ENCODE measurements around the gene PDE1A. TPM values are rescaled to one million over a fixed set of nuclear protein-coding genes. Genes with fewer than 3 reads are reported as not detected.
"Not testable (repeated sequence)": the region's sequence is repeated elsewhere in the genome, so short reads cannot be mapped to it uniquely, and the experiment has no call there.

PDE1A gene
- total RNA-seq, 1 donor from 2014 or later: 11.4 TPM

DNA sequence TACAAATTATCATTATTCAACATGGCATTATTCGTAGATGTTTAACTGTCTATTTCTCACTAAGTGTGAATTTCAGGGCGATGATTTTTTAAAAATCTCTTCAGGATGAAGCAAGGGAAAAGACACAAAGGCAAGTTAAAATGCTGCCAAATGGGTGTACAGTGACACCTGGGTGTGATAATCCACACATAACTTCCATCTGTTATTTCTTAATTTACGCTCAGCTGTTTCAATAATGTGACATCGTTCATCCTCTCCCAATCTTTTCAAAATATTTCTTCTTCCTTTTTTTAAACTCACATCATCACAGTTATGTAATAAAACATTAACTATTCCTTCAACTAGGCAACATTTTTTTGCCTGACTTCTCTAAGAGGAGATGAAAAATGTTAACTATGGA, 10.6 kb downstream of the PDE1A start:
- intact Hi-C loops (cut with DNase I): no loop called here
- peak; percentile 24 for ATAC-seq (ENCODE audit: poor library complexity)

DNA sequence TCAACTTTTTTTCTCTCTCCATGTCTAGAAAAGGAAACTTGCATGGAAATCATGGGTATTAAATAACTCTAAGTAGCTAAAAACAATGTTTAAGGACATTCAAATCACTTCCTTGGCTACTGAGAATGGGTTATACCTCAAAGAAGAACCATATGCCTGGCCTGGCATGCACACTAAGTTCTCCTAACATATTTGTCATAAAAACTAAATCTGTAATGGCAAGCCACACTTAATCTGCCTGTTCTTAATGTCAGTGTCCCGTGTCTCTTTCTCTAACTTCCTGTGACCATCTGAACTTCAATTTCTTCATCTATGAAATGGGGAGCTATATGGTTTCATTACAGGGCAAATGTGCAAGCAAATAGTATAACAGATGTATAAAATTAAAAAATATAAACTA, 11.1 kb downstream of the PDE1A start:
- DNase-seq: no peak
- ATAC-seq (ENCODE audit: poor library complexity): no peak
- intact Hi-C loops (cut with DNase I): no loop called here

More for the DNA sequence above, 10.6 kb downstream of the PDE1A start:
- DNase-seq: no peak

DNA sequence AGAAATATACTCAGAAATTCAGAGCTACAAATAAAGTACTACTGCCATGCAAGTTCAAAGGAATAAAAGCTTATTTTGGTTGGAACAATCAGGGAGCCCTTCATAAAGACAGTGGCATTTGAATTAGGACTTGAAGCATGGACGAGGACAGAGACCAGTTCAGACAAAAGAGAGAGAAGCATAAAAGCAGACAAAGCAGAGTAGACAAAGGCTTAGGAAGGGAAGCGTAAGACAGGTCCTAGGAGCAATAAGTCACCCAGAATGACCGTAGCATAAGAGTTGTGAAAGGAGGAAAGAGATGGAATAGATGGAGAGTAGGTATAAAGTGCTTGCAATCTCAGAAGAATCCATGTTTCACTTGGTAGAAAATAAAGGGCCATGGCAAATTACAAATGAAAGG, 14.0 kb downstream of the PDE1A start:
- DNase-seq: no peak
- intact Hi-C loops (cut with DNase I): no loop called here
- ATAC-seq (ENCODE audit: poor library complexity): no peak

DNA sequence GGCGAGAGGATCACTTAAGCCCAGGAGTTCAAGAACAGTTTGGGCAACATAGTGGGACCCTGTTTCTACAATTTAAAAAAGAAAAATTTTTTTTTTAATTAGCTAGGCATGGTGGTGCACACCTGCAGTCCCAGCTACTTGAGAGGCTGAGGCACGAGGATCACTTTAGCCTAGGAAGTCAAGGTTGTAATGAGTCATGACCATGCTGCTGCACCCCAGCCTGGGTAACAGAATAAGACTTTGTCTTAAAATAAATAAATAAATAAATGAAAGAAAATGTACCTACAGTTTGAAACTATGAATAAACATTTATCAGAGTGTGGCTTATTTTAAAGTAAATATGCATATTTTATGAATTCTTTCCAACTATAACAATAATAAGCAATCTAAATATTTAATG, 16.7 kb downstream of the PDE1A start:
- no peak for DNase-seq
- ATAC-seq (ENCODE audit: poor library complexity): no peak
- intact Hi-C loops (cut with DNase I): no loop called here

DNA sequence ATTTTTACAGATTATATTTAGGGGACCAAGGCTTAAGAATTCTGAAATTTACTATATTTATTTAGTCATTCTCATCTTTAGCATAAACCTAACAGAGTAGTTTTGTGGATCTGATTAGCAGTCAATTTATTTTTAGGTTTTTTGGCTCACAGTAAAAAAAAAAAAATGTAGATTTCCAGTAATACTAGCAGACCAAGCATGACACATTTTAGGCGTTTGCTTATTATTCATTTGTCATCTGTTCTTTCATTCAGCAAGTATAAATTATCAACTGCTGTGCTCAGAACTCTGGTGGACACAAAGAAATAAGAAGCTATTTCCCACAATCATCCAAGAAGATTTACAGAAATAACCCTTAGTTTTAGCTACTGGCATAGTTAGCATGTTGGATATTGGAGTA, 20.6 kb downstream of the PDE1A start:
- no peak for DNase-seq
- no peak for ATAC-seq (ENCODE audit: poor library complexity)
- intact Hi-C loops (cut with DNase I): no loop called here

DNA sequence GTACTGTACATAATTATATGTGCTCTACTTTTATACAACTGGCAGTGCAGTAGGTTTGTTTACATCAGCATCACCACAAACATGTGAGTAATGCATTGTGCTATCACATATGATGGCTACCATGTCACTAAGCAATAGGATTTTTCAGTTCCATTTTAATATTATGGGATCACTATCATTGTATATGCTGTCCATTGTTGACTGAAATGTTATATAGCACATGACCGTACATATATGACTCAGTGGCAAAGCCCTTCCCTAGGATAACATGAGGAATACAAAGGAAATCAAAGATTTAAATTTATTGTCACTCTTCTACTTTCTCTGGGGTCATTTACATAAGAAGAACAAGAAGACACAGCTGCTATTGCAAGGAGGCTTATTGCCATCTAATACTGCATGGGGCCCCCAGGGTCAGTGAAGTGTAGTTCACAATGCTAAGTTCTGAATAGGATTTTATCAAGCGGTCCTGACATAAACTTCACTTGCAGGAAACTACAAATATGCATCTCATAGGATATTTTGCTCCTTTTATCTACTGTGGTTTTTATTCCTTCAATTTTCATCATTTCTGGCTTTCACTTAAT, 21.8 kb downstream of the PDE1A start:
- no peak for DNase-seq

DNA sequence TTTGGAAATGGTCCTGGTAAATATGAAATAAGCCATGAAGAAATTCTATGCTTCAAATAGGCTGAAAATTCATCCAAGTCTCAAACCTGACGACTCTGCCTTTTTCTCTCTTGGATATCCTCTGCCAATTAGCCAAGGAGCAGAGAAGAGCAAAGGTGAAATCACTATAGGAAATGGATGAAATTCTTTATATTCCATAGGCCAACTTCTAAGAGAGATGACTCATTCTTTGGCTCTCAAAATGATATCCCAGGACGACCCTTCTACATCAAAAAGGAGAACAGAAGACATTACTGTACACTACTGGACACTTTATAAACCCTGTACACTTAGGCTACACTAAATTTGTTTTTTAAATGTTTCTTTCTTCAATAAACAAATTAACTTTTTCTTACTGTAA, 22.7 kb downstream of the PDE1A start:
- intact Hi-C loops (cut with DNase I): no loop called here

More for the DNA sequence above, 21.8 kb downstream of the PDE1A start:
- ATAC-seq (ENCODE audit: poor library complexity): no peak
- intact Hi-C loops (cut with DNase I): no loop called here

DNA sequence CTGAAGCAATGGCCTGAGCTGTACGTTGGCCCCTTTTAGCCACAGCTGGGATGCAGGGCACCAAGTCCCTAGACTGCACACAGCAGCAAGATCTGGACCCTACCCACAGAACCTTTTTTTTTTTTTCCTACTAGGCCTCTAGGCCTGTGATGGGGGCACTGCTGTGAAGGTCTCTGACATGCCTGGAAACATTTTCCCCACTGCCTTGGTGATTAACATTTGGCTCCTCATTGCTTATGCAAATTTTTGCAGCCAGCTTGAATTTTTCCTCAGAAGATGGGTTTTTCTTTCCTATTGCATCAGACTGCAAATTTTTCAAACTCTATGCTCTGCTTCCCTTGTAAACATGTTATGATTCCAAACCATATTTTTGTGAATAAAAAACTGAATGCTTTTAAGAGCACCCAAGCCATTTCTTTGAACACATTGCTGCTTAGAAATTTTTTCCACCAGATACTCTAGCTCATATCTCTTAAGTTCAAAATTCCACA, 33.5 kb downstream of the PDE1A start:
- intact Hi-C loops (cut with DNase I): no loop called here
- ATAC-seq (ENCODE audit: poor library complexity) (no peak), DNase-seq (no peak)

More for the DNA sequence above, 22.7 kb downstream of the PDE1A start:
- ATAC-seq (ENCODE audit: poor library complexity): no peak
- no peak for DNase-seq

DNA sequence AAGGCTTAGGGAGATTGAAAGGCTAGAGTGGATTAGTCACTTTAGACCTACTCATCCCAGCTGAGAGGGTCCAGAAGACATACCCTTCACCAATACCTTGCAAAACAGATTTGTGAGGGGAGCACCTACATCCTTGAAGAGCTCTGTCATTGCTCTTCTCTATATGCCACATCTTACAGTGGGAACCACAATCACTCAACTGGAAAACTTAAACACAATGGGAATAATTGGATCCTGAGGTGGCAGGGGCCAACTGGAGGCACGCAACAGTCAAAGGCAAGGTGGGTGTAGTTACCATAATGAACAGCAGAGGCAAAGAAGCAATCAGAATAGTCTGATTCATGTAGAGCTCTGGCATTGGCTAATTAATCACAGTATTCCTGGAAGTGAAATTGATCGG, 35.4 kb downstream of the PDE1A start:
- intact Hi-C loops (cut with DNase I): no loop called here
- ATAC-seq (ENCODE audit: poor library complexity) (no peak), DNase-seq (no peak)

DNA sequence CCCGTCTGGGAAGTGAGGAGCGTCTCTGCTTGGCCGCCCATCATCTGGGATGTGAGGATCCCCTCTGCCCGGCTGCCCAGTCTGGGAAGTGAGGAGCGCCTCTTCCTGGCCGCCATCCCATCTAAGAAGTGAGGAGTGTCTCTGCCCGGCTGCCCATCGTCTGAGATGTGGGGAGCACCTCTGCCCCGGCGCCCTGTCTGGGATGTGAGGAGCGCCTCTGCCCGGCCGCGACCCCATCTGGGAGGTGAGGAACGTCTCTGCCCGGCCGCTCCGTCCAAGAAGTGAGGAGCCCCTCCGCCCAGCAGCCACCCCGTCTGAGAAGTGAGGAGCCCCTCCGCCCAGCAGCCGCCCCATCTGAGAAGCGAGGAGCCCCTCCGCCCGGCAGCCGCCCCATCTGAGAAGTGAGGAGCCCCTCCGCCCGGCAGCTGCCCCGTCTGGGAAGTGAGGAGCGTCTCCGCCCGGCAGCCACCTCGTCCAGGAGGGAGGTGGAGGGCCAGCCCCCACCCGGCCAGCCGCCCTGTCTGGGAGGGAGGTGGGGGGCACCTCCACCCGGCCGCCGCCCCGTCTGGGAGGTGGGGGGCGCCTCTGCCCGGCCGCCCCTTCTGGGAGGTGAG, 40.5 kb downstream of the PDE1A start:
- DNase-seq; intact Hi-C loops (cut with DNase I); ATAC-seq (ENCODE audit: poor library complexity): not testable (repeated sequence)

DNA sequence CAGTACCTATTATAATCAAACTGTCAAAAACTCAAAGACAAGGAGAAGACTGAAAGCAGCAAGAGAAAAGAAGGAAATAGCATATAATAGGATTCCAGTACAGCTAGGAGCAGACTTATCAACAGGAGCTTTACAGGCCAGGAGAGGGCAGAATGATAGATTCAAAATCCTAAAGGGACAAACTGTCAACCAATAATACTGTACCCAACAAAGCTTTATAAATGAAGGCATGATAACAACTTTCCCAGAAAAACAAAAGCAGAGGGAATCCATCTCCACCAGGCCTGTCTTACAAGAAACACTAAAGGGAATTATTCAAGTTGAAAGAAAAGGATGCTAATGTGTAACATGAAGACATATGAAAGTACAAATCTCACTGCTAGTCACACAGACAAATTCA, 42.0 kb downstream of the PDE1A start:
- ATAC-seq (ENCODE audit: poor library complexity) (no peak), DNase-seq (no peak)
- intact Hi-C loops (cut with DNase I): no loop called here

DNA sequence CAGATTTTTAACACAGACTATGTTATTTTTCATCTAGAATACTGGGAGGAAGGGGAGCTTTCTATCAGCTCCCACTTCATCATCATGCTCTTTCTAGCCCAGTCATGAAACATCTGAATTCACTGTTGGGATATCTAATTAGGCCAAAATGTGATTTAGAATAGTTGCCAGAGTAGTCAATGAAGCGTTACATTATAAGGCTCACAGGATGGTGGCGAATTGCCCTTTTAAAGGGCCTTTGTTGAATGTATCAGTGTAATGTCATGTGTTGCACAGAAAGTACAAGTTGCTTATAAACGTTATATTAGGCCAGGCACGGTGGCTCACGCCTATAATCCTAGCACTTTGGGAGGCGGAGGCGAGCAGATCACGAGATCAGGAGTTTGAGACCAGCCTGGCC, 45.6 kb downstream of the PDE1A start:
- intact Hi-C loops (cut with DNase I): no loop called here
- ATAC-seq (ENCODE audit: poor library complexity) (no peak), DNase-seq (no peak)

DNA sequence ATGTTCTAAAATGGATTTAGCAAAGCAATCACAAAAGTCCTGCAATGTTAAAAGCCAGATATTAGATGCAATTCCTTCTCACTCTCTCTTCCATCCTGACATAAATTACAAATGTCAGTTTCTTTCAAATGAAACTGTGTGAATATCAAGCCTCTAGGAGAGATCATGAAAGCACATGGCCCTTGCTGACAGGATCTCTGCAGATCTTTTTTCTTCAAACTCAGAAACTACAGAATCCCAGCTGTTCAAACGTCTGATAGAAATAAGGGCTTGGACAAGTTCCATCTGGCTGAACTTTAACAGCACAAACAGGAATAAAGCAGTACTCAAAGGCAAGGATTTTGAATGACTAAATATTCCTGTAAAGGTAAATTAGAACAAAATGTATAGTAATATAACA, 47.6 kb downstream of the PDE1A start:
- ATAC-seq (ENCODE audit: poor library complexity) (peak; percentile 82), DNase-seq (no peak)
- intact Hi-C loops (cut with DNase I): no loop called here

DNA sequence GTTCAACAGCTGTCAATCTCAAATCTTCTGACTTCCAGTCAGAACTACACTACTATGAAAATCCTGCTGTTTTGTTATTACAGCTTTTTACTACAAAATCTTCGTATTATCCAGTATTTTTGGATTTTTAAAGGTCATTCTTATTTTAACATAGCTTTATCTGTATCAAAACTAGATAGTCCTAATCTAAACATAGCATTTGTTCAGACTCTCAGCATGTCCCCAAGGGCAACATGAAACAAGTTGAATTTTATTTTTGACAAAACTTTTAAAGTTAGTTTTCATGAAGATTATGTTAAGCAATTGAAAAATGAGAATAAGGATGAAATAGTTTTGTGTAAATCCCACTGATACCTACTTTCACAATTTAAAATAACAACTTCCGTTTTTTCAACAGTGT, 48.1 kb downstream of the PDE1A start:
- ATAC-seq (ENCODE audit: poor library complexity): peak; percentile 50
- DNase-seq: no peak
- intact Hi-C loops (cut with DNase I): no loop called here

DNA sequence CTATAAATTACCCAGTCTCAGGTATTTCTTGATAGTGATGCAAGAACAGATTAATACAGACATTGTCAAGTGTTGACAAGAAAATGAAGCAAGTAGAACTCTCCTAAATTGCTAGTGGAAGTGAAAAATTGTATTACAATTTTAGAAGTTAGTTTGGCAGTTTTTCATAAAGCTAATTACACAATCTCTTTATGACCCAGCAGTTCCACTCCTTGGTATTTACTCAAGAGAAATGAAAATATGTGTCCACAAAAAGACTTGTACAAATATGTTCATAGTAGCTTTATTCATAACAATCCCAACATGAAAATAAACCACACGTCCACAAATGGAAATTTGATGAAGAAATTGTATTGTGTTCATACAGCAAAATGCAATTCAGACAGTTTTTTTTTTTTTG, 49.4 kb downstream of the PDE1A start:
- no peak for ATAC-seq (ENCODE audit: poor library complexity)
- DNase-seq: no peak
- intact Hi-C loops (cut with DNase I): no loop called here

DNA sequence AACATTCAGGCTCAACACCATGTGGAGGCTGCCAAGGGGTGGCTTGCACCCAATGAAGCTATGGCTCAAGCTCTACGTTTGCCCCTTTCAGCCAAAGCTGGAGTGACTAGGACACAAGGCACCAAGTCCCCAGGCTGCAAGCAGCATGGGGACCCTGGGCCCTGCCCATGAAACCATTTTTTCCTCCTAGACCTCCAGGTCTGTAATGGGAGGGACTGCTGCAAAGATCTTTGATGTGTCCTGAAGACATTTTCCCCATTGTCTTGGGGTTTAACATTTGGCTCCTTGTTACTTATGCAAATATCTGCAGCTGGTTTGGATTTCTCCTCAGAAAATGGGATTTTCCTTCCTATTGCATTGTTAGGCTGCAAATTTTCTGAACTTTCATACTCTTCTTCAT, 51.0 kb downstream of the PDE1A start:
- intact Hi-C loops (cut with DNase I): no loop called here
- ATAC-seq (ENCODE audit: poor library complexity) (no peak), DNase-seq (no peak)

DNA sequence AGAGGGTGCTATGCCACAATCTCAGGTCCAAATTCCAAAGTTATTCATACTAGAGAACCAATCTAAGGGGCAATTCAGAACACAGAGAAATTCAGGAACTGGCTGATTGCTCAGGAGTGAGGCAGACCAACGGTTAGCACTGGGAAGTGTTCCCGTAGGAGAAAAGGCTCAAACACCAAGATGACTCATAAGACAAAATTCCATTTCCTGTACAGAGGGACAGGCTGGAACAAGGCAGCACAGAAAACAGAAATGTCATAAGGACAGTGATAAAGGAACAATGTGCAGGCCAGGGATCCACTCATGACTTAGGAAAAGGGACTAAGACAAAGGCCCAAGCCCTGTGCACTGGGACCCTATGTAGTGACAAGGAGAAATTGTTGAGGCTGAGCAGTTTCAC, 54.2 kb downstream of the PDE1A start:
- intact Hi-C loops (cut with DNase I): no loop called here
- DNase-seq: no peak
- peak; percentile 91 for ATAC-seq (ENCODE audit: poor library complexity)

DNA sequence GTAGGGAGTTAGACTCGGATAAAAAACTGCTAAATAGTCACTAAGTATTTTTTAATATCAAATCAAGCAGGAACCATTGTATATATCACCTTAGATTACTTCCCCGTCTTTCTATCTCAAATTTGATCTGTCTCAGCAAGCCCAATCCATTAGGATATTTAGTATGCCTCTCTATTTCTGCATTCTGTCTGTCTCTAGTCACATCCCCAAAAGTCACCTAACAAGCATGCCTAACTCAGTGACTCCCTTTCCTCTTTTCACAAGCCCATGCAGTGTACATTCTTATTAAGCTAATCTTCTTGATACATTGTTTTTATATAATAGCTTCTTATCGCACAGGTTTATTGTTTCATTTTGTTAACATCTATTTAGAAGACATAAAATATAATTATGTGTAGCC, 57.8 kb downstream of the PDE1A start:
- intact Hi-C loops (cut with DNase I): no loop called here
- ATAC-seq (ENCODE audit: poor library complexity) (no peak), DNase-seq (no peak)

DNA sequence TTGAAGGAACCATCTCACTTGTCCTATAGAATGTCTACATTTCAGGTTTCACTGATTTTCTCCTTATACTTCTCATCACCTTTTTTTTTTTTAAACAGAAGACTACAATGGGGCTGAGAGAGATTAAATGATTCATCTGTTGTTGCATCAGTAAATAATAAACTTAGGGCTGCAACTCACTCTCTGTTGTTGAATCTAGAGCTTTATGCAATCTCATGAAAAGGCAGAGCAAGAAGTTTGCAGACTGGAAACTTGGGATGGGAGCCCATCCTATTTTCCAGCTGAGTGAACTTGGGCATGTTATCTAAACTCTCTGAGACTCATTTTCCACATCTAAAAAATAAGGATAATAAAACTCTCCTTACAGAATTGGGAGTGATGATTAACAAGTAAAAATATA, 58.4 kb downstream of the PDE1A start:
- DNase-seq (no peak), ATAC-seq (ENCODE audit: poor library complexity) (no peak)
- intact Hi-C loops (cut with DNase I): no loop called here

DNA sequence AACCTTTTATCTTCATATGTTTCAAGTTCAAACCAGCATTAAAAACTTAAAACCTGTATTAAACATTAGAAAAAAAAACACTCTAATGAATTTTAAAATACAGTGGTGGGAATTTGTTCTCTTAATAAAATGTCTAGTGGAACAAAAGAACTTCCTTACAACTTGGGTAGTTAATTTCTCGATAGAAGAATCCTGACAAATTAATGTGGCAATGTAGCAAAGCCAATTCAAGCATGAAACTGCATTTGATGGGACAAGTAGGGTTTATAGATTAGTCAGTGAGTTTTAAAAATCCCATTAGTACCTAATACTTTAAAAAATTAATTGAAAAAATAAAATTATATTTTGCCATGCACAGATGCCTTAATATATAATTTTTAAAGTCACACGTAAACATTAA, 59.4 kb downstream of the PDE1A start:
- no peak for DNase-seq
- intact Hi-C loops (cut with DNase I): no loop called here
- no peak for ATAC-seq (ENCODE audit: poor library complexity)

DNA sequence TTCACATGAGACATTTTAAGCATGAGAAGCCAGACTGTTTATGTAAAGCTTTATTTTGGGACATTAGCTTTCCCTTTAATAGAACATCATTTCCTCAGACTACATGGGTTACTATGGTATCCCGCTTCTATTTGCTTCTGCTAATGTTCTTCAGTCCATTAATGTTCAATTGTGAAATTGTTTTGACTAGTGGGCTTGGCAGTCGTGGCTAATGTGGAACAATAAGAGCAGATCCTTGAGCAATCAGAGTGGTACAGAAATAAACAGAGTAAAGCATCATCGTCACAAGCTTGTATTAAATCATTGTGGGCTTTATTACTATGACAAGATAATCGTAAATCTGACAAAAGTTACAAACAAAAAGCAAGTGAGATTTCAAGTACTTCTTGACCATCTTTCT, 60.2 kb downstream of the PDE1A start:
- ATAC-seq (ENCODE audit: poor library complexity) (no peak), DNase-seq (no peak)
- intact Hi-C loops (cut with DNase I): no loop called here

Data from Right ventricle myocardium superior (tissue), 1 donor.